Prostate gland (tissue), 2 donors: Measurements from ENCODE around the gene ZFAND2A.

Experiments used
- POLR2A ChIP-seq: fragments of 450-650 bp; IDR thresholded peaks from one replicate; pipeline ENCODE4 v1.6.1; 2016; ENCODE audit warnings: antibody characterized with exemption, mild to moderate bottlenecking
- POLR2AphosphoS5 ChIP-seq: sonication (generic); formaldehyde crosslinking; IDR thresholded peaks from one replicate; pipeline ENCODE4 v1.6.1; 2017; ENCODE audit warnings: antibody characterized with exemption
- TF ChIP-seq, protein P1 (sequence below), 4 experiments: fragments of 200-600 bp in 2 of 4; fragments of 450-650 bp in 2 of 4; sonication (generic) in 2 of 4; IDR thresholded peaks; 1 replicate in 3 of 4; 2 replicates in 1 of 4; pipeline ENCODE4 v1.5.1; 2016 to 2019; ENCODE audit warnings: antibody characterized with exemption in 4 of 4, mild to moderate bottlenecking in 2 of 4, moderate library complexity in 2 of 4

GRCh38 chr7:1149351-1149794 lies 10.6 kb downstream of the ZFAND2A start:
- no peak for TF ChIP-seq POLR2A
- TF ChIP-seq, protein P1, sequence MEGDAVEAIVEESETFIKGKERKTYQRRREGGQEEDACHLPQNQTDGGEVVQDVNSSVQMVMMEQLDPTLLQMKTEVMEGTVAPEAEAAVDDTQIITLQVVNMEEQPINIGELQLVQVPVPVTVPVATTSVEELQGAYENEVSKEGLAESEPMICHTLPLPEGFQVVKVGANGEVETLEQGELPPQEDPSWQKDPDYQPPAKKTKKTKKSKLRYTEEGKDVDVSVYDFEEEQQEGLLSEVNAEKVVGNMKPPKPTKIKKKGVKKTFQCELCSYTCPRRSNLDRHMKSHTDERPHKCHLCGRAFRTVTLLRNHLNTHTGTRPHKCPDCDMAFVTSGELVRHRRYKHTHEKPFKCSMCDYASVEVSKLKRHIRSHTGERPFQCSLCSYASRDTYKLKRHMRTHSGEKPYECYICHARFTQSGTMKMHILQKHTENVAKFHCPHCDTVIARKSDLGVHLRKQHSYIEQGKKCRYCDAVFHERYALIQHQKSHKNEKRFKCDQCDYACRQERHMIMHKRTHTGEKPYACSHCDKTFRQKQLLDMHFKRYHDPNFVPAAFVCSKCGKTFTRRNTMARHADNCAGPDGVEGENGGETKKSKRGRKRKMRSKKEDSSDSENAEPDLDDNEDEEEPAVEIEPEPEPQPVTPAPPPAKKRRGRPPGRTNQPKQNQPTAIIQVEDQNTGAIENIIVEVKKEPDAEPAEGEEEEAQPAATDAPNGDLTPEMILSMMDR (IDR thresholded peaks at IDR 0.05), result no peak
- no peak for TF ChIP-seq POLR2AphosphoS5
